Stomach (tissue), 4 donors: ENCODE measurements around the gene LHX8.

ENCODE experiments used
- CTCF ChIP-seq, 7 experiments: fragments of 450-650 bp in 4 of 7; fragments of 200-600 bp in 3 of 7; sonication (generic) in 3 of 7; IDR thresholded peaks; one replicate each; pipeline ENCODE4 v1.5.1; 2016 to 2019; ENCODE audit warnings: antibody characterized with exemption in 7 of 7, control low read depth in 2 of 7, mild to moderate bottlenecking in 1 of 7
- EP300 ChIP-seq: sonication (generic); formaldehyde crosslinking; IDR thresholded peaks from one replicate; pipeline ENCODE4 v1.6.1; 2017; ENCODE audit warnings: antibody characterized with exemption
- POLR2A ChIP-seq, 4 donors: fragments of 450-650 bp; IDR thresholded peaks; one replicate each; pipeline ENCODE4 v1.6.1; 2016; ENCODE audit warnings: antibody characterized with exemption in 4 of 4, control low read depth in 2 of 4, mild to moderate bottlenecking in 1 of 4, moderate library complexity in 1 of 4
- POLR2AphosphoS5 ChIP-seq, 3 donors: sonication (generic); formaldehyde crosslinking; IDR thresholded peaks; one replicate each; pipeline ENCODE4 v1.6.1; 2016; ENCODE audit warnings: antibody characterized with exemption in 3 of 3

DNA sequence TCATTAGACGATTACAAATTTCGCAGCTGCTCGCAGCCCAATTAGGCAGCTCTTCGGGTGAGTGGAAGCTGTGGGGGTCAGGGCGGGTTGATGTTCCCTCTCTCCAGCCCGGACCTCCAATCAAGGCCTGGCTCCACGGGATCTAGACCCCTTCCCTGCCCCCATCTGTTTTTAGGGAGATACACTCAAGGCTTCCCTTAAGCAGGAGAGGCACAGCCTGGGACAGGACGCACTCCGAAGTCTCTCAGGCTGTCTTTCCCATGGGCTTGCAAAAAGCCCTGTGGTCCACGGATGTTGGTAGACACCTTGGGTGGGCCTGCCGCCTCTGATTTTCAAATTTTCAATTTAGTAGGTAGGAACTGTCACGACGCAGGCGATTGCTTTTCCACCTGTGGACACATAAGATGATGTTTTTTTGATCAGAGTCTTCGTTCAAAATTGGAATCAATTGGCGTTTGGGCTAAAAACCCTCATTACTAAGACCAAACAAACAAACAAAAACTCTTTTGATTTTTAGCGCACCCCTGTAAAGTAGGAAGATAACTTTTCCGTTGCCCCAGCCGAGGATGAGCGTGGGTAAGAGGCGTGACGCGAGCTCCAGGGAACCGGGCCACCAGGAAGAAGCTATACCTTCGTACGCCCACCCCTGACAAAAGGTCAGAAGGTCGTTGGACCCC is 2.5 kb upstream of the LHX8 start:
- TF ChIP-seq CTCF (IDR thresholded peaks at IDR 0.05) (no peak), POLR2A (IDR thresholded peaks at IDR 0.05) (no peak), POLR2AphosphoS5 (IDR thresholded peaks at IDR 0.05) (no peak), EP300 (no peak)
